NCI-H2107 (cell line): ENCODE results near the gene PPP2R5E.
"Not testable (repeated sequence)": the region's sequence is repeated elsewhere in the genome, so short reads cannot be mapped to it uniquely, and the experiment has no call there.

Experiments used
- DNase-seq: peaks from one replicate; lab custom pipeline; 2025; lab: John Stamatoyannopoulos, UW

The PPP2R5E gene

DNA sequence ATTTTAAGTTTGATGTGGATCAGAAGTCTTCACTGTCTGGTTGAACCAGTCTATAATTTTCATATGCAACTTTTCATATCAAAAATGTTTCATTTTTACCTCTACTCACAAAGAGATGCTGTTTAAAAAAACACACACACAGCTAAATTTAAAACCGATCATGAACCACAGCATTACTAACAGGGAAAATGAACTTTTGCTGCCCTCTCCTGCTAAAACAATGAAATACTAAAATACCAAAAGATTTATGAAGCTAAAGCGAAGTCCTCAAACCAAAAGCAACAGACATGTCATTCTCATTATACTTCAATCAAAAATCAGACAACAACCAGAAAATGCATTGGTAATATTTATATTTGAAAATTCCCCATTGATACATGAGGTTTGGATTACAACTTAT lies 171.6 kb downstream of the PPP2R5E start:
- not testable (repeated sequence) for DNase-seq

DNA sequence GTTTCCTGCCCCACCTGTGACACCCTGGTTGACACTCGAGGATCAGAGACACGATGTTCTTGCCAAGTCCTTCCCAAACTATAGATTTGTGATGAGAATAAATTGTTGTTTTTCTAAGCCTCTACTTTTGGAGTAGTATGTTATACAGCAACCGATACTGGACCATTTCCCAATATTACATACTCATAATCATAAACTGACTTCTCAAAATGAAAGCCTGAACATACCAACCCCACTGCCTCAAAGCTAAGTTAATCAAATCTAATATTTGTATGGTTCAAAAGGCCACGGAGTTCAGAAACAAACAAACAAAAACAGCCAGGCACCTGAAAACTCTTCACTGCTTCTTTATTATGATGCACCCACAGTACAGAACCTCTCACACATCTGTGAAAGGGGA lies 172.1 kb downstream of the PPP2R5E start:
- DNase-seq = no peak

DNA sequence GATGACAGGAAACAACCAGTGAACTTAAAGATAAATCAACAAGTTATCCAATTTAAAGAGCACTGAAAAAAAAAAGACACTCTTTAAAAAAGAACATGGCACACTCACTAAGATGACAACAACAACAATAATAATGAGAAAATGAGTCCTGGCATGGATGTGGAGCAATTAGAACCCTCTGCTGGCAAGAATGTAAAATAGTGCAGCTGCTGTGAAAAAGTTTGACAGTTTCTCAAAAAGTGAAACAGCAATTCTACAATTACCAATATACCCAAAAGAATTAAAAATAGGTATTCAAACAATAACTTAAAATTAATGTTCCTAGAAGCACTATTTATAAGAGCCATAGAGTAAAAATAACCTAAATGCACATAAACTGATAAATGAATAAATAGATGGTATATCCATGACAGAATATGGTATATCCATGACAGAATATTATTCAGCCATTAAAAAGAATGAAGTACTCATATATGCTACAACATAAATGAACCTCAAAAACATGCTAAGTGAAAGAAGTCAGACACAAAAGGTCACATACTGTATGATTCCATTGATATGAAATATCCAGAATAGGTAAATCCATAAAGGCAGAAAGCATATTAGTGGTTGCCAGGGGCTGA lies 175.3 kb downstream of the PPP2R5E start:
- DNase-seq = no peak

DNA sequence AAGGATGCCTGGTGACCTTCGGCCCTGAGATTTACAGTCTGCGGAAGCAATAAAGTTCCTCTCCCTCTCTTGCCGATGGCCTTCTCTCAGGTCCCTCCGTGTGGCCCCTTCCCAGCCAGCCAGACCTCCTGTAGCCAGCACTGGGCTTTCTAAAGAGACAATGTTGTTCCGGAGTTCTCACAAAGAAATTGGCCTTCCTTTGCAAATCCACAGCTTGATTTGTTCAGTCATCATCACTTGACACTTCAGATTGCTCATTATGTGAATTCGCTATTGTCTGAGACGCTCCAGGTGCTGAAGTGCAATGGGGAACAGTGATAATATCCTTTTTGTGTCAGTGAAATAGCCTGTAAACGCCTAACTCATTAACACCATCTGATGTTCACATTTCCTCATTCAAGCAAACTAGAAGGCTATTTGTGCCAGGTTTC lies 180.8 kb downstream of the PPP2R5E start:
- DNase-seq = peak; percentile 80

DNA sequence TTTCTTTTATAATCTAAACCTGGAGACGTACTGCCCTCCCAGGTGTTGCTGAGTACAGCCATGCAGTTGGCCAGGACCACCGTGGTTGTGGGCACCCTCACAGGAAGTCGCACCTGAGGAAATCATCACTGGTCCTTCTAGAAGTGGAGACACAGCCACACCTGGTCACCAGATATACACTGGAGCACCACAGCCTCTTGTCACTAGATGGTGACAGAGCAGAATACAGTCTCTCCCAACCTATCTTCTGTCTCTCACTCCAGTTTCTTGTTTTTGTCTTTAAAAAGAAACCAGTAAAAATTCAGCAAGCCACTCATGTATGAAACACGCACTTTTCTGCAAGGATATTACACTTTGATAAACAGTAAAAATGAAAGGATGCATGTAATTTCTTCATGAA lies 181.4 kb downstream of the PPP2R5E start:
- DNase-seq = no peak

DNA sequence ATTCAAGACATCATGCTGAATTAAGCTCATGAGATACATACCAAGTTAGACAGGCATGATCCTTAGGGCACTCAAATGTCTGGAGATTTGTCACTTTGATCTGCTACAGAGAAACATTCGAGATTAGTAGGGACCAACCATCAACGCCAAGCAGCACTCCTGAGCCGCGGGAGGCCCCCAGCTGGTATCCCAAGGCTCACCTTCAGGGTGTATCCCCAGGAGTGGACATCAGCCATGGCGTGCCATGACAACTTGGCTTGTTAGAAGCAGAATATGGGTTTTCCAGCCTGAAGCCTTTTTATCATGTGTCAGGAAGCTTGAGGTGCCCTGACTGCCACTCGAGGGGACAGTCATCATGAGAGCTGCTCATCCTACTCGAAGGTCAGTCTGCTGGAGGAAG lies 185.3 kb downstream of the PPP2R5E start:
- DNase-seq = no peak

DNA sequence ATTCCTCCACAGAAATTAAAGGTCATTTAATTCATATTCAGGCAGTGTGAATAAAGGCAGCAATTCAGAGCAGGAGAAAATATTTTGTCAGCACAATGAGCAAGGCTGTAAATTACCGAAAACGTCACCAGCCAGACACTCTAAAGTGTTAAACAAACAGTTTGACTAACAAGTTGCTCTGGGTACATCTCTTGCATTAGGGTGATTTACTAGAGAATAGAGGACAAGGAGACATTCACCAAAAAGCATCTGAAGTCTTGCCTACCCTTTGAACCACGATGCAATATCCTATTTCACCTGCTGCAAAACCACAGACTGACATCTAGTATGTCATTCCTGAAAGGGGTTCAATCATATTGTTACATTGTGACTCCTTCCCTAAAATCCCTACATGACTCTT lies 197.4 kb downstream of the PPP2R5E start:
- peak; percentile 48 for DNase-seq

DNA sequence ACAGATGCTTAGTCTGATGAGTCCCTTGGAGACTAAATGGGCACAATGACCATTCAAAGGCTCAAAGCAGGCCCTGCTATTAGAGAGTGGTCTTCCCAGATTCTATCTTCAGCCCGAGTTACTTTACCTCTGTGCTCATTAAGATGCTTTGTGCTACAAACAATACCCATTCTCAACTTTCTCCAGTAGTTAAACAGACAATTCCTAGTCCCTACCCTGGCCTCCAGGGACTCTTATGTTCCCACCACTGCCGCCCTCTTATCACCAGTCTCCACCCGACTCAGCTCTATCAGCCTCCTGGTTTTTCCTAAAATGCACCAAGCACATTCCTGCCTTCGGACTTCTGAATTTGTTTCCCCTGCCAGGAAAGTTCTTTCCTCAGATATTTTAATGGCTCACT lies 198.8 kb downstream of the PPP2R5E start:
- no peak for DNase-seq

DNA sequence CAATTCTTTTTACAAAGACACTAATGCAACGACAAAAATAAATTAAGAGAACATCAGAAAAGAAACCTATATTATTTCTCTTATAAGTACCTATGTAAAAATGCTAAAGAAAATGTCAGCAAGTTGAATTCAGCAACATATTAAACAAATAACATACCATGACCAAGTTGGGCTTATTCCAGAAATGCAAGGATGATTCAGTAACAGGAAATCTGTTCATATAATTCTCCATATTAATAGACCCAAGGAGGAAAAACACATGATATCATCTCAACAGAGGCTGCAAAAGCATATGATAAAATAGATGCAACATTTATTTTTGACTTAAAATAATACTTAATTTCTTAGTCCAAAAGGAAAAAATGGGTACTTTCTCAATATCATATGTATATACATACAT lies 199.3 kb downstream of the PPP2R5E start:
- no peak for DNase-seq

DNA sequence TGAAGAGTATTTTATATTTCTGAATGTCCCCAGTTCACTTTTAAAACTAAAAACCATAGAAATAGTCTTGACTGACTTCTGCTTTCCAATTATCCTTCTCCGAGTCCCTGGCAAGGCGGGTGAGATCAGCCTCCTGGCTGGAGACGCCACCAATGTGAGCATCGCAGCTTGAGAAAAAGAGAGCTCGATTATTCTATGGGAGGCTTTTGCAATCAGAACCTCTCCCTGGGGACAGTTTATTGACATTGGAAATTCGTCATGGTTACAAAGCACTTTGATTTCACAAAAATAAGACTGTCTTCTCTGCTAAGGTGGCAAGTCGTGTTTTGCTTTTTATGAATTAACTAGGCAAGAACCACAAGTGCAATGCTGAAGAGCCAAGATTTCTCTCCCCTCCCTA lies 200.8 kb downstream of the PPP2R5E start:
- peak; percentile 21 for DNase-seq

DNA sequence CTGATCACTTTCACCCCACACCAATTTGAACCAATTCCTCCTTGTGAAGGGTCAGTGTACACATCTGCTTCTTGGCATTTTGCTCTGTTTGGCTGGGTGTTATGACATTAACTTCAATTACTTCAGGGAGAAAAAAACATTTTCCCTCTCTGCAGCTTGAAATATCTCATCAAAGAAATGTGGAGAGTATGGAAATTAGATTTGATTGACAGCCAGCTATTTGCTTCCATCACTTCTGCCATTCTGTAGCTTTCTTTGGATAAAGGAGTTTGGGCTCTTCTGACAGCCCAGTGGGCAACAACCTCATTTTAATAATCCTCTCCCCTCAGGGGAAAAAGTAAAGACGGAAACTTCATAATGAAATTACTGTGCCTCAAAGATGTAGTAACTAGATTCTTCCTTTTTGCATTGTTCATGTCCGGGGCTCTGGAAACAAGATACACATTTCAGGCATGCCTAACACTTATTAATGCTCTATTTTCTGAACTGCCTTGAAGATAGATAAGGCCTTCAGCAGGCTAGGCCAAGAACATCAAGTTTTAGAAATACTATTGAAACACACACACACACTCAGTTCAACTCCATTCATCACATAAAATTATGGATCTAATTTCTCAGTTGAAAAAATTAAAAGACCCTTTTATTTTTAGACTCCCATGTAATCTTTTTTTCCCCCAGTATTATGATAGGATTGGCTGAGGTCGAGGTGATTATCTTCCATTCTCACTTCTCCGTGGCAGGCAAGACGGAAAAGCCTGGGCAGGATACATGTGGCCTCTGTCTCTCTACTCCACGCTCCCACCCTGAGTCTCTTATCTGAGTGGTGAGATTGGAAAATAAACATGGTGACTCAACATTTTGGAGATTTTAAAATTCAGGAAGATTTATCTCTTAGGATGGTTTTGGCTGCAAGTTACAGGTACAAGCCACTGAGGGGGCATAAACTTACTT lies 214.1 kb downstream of the PPP2R5E start:
- no peak for DNase-seq

DNA sequence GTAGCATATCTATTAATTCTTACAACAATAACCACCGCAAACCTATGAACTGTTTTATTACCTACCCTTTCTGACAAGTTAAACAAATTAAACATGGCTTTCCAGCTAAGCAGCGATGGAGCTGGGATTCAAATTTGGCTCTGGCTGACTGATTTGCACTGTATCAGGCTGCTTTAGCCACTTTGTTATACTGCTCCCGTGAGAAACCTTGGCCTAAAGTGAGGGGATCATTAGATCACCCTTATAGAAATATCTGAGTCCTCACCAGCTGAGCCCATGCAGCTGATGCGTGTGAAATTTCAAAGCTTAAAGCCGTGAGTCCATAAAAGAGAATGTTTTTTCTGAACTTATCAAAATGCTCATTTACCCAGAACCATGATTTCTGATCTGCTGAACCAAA lies 216.3 kb downstream of the PPP2R5E start:
- no peak for DNase-seq

DNA sequence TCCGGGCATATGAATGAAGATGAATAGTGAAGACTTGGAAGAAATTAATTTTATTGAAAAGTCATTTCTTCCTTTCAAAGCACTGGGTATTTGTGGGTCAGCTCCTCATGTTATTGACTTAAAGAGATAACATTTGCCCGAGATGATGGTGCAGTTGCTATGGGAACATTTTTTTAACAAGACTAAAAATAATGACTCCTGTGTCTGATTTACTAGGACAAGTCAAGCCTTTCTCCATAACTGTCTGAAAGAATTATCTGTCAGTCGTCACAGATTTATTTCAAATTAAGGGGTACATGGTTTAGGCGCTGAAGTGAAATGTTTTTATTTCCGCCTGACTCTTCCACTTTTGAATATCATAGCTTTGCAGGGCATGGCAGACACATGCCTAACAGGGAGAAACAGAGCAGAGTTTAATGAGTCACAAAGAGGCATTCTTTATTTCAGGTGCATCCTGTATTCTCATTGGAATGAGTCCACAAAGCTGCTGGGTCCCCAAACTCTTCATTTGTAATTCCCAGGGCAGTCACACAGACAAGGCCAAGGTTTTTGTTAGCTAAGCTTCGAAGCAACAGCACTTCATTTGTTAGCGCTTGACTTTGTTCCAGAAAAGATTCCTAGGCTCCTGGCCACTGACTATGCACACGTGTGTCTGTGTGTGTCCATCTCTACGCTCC lies 220.1 kb downstream of the PPP2R5E start:
- DNase-seq = no peak

DNA sequence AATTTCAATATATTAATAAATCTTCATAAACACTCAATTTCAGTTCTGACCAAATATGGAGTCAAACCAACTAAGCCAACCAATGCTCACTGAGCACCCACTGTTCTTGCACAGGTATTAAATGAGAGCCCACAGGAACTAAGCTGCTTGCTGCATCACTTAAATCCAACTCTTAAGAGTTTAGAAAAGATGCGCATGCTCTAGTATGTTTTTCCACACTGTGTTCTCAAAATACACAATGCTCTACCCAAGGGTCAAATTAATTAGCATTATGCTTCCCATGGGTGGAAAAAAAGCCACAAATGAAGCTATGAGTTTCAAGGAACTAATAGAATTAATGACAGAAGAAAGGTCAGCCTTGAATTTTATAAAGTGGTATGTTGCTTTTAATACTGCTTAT lies 220.7 kb downstream of the PPP2R5E start:
- DNase-seq = no peak
